ENCODE results near the gene RNGTT.

- TF ChIP-seq TAF1 (IDR thresholded peaks at IDR 0.05; ENCODE audit: low read depth), result no peak
- TF ChIP-seq FOXM1 (IDR thresholded peaks at IDR 0.05; ENCODE audit: borderline replicate concordance, low read depth), result no peak
- no peak for TF ChIP-seq EP300 (IDR thresholded peaks at IDR 0.05; ENCODE audit: borderline replicate concordance)
Measured at GRCh38 chr6:88913471-88913870, 49.9 kb downstream of the RNGTT start.

Data from Ishikawa (cell line).